Panc1 (cell line): ENCODE results near the gene C15orf62.

ENCODE experiments used
- CTCF ChIP-seq: fragments of 450-650 bp; IDR thresholded peaks from 2 replicates; pipeline ENCODE4 v1.5.1; 2017; ENCODE audit warnings: mild to moderate bottlenecking
- SIN3A ChIP-seq: IDR thresholded peaks from 2 replicates; pipeline ENCODE4 v1.6.1; 2012; ENCODE audit warnings: low read depth, mild to moderate bottlenecking, low read length, moderate library complexity, borderline replicate concordance; ENCODE audit not compliant: insufficient read depth
- TCF7L2 ChIP-seq: IDR thresholded peaks from 2 replicates; pipeline ENCODE4 v1.6.1; 2011; ENCODE audit warnings: mild to moderate bottlenecking, low read depth, low read length, inconsistent platforms

- TF ChIP-seq CTCF (no peak), TCF7L2 (no peak), SIN3A (no peak)
Measured at GRCh38 chr15:40767838-40768500, 1.8 kb upstream of the C15orf62 start.
